Fibroblast of the aortic adventitia (primary cell): Measurements from ENCODE around the gene R3HDM4. TPM values are rescaled to one million over a fixed set of nuclear protein-coding genes. Genes with fewer than 3 reads are reported as not detected.

Source experiments
- DNase-seq: peaks from one replicate; pipeline ENCODE4 v3.0.0-alpha.2; 2010; ENCODE audit warnings: low read depth
- H3K4me3 ChIP-seq: 2 replicates; pipeline ENCODE4 v1.5.1; 2011; ENCODE audit warnings: low read depth, mild to moderate bottlenecking, control low read depth, low read length, moderate library complexity
- CTCF ChIP-seq: IDR thresholded peaks from 2 replicates; pipeline ENCODE4 v1.5.1; 2011; ENCODE audit warnings: mild to moderate bottlenecking, low read length, control low read depth, inconsistent platforms; ENCODE audit not compliant: insufficient read depth
- total RNA-seq: library from RNA; depleted of rRNA; stranded (reverse); fragments of >200 nt; gene quantifications from 2 replicates; pipeline ENCODE4 v1.2.3, GENCODE V29; 2012; ENCODE audit warnings: low replicate concordance

R3HDM4 gene
- total RNA-seq, 1 donor = 25.8 TPM

- no peak for TF ChIP-seq CTCF
- no peak overlapping the region for H3K4me3 ChIP-seq
- no peak for DNase-seq
Measured at GRCh38 chr19:945401-946252, 32.6 kb upstream of the R3HDM4 start.

GRCh38 chr19:944663-945241 lies 31.7 kb upstream of the R3HDM4 start:
- no peak for DNase-seq
- H3K4me3 ChIP-seq = no peak overlapping the region
- TF ChIP-seq CTCF = no peak

DNA sequence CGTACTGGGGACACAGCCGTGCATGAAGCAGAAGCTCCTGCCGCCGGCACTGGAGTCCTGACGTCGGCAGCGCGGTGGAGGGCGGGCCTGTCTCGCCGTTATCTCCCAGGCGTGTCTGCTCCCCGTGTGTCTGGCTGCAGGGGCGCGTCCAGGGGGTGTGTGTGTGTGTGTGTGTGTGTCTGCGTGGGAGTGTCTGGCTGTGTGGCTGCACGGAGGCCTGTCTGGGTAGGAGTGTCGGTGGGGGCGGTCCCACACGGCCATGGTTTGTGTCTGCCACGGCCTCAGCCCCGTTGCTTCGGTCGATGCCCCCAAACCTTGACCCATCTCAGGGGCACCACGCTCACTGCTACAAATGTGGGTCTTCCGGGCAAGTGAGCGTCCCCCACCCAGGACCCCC lies 31.1 kb upstream of the R3HDM4 start:
- H3K4me3 ChIP-seq = no peak overlapping the region
- peak; percentile 87 for DNase-seq
- TF ChIP-seq CTCF = no peak

DNA sequence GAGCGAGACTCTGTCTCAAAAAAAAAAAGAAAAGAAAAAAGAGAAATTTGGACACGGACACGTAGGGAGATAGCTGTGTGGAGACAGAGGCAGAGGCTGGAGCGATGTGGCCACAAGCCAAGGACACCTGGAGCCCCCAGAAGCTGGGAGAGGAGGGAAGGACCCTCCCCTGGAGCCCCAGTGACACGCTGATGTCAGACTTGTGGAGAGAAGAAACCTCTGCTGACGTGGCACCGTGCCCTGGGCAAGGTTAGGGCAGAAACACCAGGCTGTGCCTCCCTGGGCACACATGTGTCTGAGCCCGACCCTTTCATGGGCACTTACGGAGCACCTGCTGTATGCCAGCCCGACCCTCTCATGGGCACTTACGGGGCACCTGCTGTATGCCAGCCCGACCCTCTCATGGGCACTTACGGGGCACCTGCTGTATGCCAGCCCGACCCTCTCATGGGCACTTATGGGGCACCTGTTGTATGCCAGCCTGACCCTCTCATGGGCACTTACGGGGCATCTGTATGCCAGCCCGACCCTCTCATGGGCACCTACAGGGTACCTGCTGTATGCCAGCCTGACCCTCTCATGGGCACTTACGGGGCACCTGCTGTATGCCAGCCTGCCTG lies 30.6 kb upstream of the R3HDM4 start:
- TF ChIP-seq CTCF = no peak
- DNase-seq = no peak
- H3K4me3 ChIP-seq = no peak overlapping the region

DNA sequence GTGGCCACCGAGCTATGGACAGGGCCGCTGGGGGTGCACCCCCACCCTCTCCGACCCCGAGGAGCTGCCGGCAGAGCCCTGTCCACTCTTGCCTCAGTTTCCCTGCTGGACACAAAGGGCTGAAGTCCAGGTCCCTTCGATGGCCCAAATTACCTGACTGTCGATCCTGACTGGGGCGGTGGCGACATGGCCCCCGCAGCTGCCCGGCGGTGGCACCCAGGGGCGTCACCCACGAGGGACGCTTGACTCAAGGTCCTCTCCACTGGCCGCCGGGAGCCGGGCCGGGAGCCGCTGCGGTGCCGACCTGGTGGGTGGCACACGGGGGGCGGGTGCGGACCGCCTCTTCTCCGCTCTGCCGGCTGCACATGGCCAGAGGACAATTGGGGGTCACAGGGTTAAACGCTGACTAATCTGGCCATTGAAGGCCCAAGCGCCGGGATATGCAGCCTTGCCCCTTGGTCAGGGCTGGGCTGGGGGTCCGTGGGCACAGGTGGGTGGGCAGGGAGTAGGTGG lies 29.2 kb upstream of the R3HDM4 start:
- no peak for DNase-seq
- no peak overlapping the region for H3K4me3 ChIP-seq
- TF ChIP-seq CTCF = no peak

- peak overlapping the region; percentile 42 for H3K4me3 ChIP-seq
- TF ChIP-seq CTCF = no peak
- DNase-seq = no peak
Measured at GRCh38 chr19:941292-942132, 28.5 kb upstream of the R3HDM4 start.
